Astrocyte (in vitro differentiated cells and primary cell): ENCODE measurements around the gene PUS7.

Experiments used
- EZH2 ChIP-seq: IDR thresholded peaks from 2 replicates; pipeline ENCODE4 v1.6.1; 2012; ENCODE audit warnings: mild to moderate bottlenecking, low read length, inconsistent platforms; ENCODE audit not compliant: insufficient read depth
- TF ChIP-seq, protein P1 (sequence below): IDR thresholded peaks from 2 replicates; pipeline ENCODE4 v1.5.1; 2011; ENCODE audit warnings: low read depth, mild to moderate bottlenecking, inconsistent platforms, low read length, moderate library complexity; ENCODE audit not compliant: insufficient read depth

DNA sequence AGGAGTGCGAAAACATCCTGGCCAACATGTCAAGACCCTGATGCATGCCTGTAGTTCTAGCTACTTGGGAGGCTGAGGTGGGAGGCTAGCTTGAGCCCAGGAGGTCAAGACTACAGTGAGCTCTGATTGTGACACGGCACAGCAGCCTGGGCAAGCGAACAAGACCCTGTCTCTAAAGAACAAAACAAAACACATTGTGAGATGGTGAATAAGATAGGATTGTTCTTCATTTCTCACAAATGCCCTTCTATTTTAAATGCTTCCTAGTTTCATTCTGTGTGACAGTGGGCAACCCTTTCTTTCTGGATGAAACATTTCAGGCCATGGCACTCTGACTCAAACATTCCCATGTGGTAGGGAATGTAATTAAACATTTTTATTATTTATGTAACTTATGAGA, 45.8 kb upstream of the PUS7 start:
- TF ChIP-seq, protein P1, sequence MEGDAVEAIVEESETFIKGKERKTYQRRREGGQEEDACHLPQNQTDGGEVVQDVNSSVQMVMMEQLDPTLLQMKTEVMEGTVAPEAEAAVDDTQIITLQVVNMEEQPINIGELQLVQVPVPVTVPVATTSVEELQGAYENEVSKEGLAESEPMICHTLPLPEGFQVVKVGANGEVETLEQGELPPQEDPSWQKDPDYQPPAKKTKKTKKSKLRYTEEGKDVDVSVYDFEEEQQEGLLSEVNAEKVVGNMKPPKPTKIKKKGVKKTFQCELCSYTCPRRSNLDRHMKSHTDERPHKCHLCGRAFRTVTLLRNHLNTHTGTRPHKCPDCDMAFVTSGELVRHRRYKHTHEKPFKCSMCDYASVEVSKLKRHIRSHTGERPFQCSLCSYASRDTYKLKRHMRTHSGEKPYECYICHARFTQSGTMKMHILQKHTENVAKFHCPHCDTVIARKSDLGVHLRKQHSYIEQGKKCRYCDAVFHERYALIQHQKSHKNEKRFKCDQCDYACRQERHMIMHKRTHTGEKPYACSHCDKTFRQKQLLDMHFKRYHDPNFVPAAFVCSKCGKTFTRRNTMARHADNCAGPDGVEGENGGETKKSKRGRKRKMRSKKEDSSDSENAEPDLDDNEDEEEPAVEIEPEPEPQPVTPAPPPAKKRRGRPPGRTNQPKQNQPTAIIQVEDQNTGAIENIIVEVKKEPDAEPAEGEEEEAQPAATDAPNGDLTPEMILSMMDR, result no peak
- no peak for TF ChIP-seq EZH2
